Neuronal stem cell (in vitro differentiated cells): ENCODE measurements around the gene MROH2B.

Experiments used
- DNase-seq: peaks from one replicate; pipeline ENCODE4 v3.0.0-alpha.2; 2013; ENCODE audit warnings: low spot score
- H2AFZ ChIP-seq: one replicate; pipeline ENCODE4 v1.6.1; 2013; ENCODE audit warnings: mild to moderate bottlenecking, low read length, inconsistent platforms
- H2AK5ac ChIP-seq: 2 replicates; pipeline ENCODE4 v1.6.1; 2013; ENCODE audit warnings: low read depth, mild to moderate bottlenecking, inconsistent platforms, low read length, moderate library complexity, mixed read lengths
- H2BK120ac ChIP-seq: 2 replicates; pipeline ENCODE4 v1.6.1; 2013; ENCODE audit warnings: low read depth, mild to moderate bottlenecking, inconsistent platforms, low read length, moderate library complexity, mixed read lengths
- H2BK12ac ChIP-seq: one replicate; pipeline ENCODE4 v1.6.1; 2013; ENCODE audit warnings: low read length, inconsistent platforms
- H2BK15ac ChIP-seq: 2 replicates; pipeline ENCODE4 v1.6.1; 2013; ENCODE audit warnings: mild to moderate bottlenecking, low read length, inconsistent platforms, mixed read lengths
- H2BK5ac ChIP-seq: one replicate; pipeline ENCODE4 v1.6.1; 2013; ENCODE audit warnings: inconsistent platforms, mild to moderate bottlenecking, low read length, moderate library complexity
- H3K14ac ChIP-seq: one replicate; pipeline ENCODE4 v1.6.1; 2013; ENCODE audit warnings: low read length, inconsistent platforms
- H3K18ac ChIP-seq: 2 replicates; pipeline ENCODE4 v1.6.1; 2013; ENCODE audit warnings: low read length, inconsistent platforms
- H3K23ac ChIP-seq: 2 replicates; pipeline ENCODE4 v1.6.1; 2013; ENCODE audit warnings: low read depth, mild to moderate bottlenecking, mixed read lengths, low read length, inconsistent platforms; ENCODE audit not compliant: poor library complexity
- H3K27ac ChIP-seq: replicated peaks from 3 replicates; pipeline ENCODE4 v1.5.1; 2013; ENCODE audit warnings: low read length, inconsistent platforms
- H3K27me3 ChIP-seq, 3 experiments: 2 replicates each; pipeline ENCODE4 v1.6.1; 2013; ENCODE audit warnings: low read length in 3 of 3, mild to moderate bottlenecking in 2 of 3, inconsistent platforms in 1 of 3, low read depth in 1 of 3, mixed read lengths in 1 of 3, moderate library complexity in 1 of 3; ENCODE audit not compliant: control insufficient read depth in 3 of 3, insufficient read depth in 3 of 3
- H3K36me3 ChIP-seq, 2 donors: replicated peaks in 1 of 2; 2 replicates each; pipeline ENCODE4 v1.6.1; 2013; ENCODE audit warnings: low read length in 2 of 2; ENCODE audit not compliant: control insufficient read depth in 2 of 2, insufficient read depth in 2 of 2
- H3K4ac ChIP-seq: 2 replicates; pipeline ENCODE4 v1.6.1; 2013; ENCODE audit warnings: inconsistent platforms, mild to moderate bottlenecking, low read length, moderate library complexity
- H3K4me1 ChIP-seq, 2 donors: 1 replicate in 1 of 2; 2 replicates in 1 of 2; pipeline ENCODE4 v1.6.1; 2013; ENCODE audit warnings: low read length in 2 of 2, low read depth in 1 of 2; ENCODE audit not compliant: control insufficient read depth in 2 of 2, insufficient read depth in 1 of 2
- H3K4me2 ChIP-seq: one replicate; pipeline ENCODE4 v1.6.1; 2013; ENCODE audit warnings: mild to moderate bottlenecking, low read length, inconsistent platforms; ENCODE audit not compliant: insufficient read depth, poor library complexity, severe bottlenecking
- H3K4me3 ChIP-seq, 2 donors: 2 replicates each; pipeline ENCODE4 v1.5.1; 2013; ENCODE audit warnings: low read length in 2 of 2, mild to moderate bottlenecking in 2 of 2, inconsistent platforms in 1 of 2, moderate library complexity in 1 of 2
- H3K79me1 ChIP-seq: one replicate; pipeline ENCODE4 v1.6.1; 2013; ENCODE audit warnings: low read depth, mild to moderate bottlenecking, inconsistent platforms, low read length, moderate library complexity
- H3K9ac ChIP-seq: one replicate; pipeline ENCODE4 v1.6.1; 2013; ENCODE audit warnings: mild to moderate bottlenecking, low read depth, low read length, inconsistent platforms; ENCODE audit not compliant: poor library complexity
- H3K9me3 ChIP-seq, 2 donors: replicated peaks in 1 of 2; 2 replicates each; pipeline versions ENCODE3 to v1.6.1; 2013; ENCODE audit warnings: low read length in 2 of 2, mild to moderate bottlenecking in 2 of 2, inconsistent platforms in 1 of 2, low read depth in 1 of 2, mixed read lengths in 1 of 2, moderate library complexity in 1 of 2; ENCODE audit not compliant: control insufficient read depth in 2 of 2, insufficient read depth in 1 of 2
- H4K8ac ChIP-seq: one replicate; pipeline ENCODE4 v1.6.1; 2013; ENCODE audit warnings: low read depth, mild to moderate bottlenecking, inconsistent platforms, low read length, moderate library complexity
- H4K91ac ChIP-seq: one replicate; pipeline ENCODE4 v1.6.1; 2013; ENCODE audit warnings: low read length, low read depth, mild to moderate bottlenecking, inconsistent platforms; ENCODE audit not compliant: poor library complexity
- WGBS, 2 donors: extraction: QIAGEN DNeasy Blood & Tissue Kit; methylation state at CpG; one replicate each; pipeline ENCODE4 v1.1.7; 2013; ENCODE audit warnings: missing lambda C conversion rate in 2 of 2, mixed read lengths in 1 of 2; ENCODE audit not compliant: insufficient read length in 2 of 2, insufficient replicate concordance in 1 of 2; ENCODE audit errors: extremely low coverage in 2 of 2; 5-methylcytosine and 5-hydroxymethylcytosine counted together

Gene MROH2B

GRCh38 chr5:40984884-40985283 is 86.3 kb downstream of the MROH2B start:
- no peak overlapping the region for H2BK5ac ChIP-seq
- H3K14ac ChIP-seq = no peak overlapping the region
- H3K27ac ChIP-seq = no peak overlapping the region
- no peak for DNase-seq
- no peak overlapping the region for H2BK15ac ChIP-seq
- no peak overlapping the region for H2AFZ ChIP-seq
- no peak overlapping the region for H3K4me2 ChIP-seq
- no peaks in the 10 kb centered on the region for H3K9me3 ChIP-seq
- H3K27me3 ChIP-seq = no peaks in the 10 kb centered on the region
- no peak overlapping the region for H3K18ac ChIP-seq
- H3K36me3 ChIP-seq = no peaks in the 10 kb centered on the region
- no peak overlapping the region for H3K23ac ChIP-seq
- H4K8ac ChIP-seq = no peak overlapping the region
- H3K9ac ChIP-seq = no peak overlapping the region
- H3K4me1 ChIP-seq = no peaks in the 10 kb centered on the region
- WGBS, 2 donors = no CpG with 5 or more reads among the region's 3 CpGs
- no peaks in the 10 kb centered on the region for H3K79me1 ChIP-seq
- H3K4me3 ChIP-seq = no peak overlapping the region
- H2AK5ac ChIP-seq = no peak overlapping the region
- H2BK120ac ChIP-seq = no peak overlapping the region
- H4K91ac ChIP-seq = no peak overlapping the region
- no peak overlapping the region for H2BK12ac ChIP-seq
- H3K4ac ChIP-seq = no peak overlapping the region

GRCh38 chr5:40983781-40984180 is 87.4 kb downstream of the MROH2B start:
- Histone ChIP-seq H3K9me3 (no peaks in the 10 kb centered on the region), H3K27me3 (no peaks in the 10 kb centered on the region), H2BK12ac (no peak overlapping the region), H3K27ac (no peak overlapping the region), H3K18ac (no peak overlapping the region), H3K36me3 (no peaks in the 10 kb centered on the region), H3K14ac (no peak overlapping the region), H2AK5ac (no peak overlapping the region), H2BK15ac (no peak overlapping the region), H2AFZ (no peak overlapping the region), H4K91ac (no peak overlapping the region), H3K4me1 (no peaks in the 10 kb centered on the region), H3K9ac (no peak overlapping the region), H2BK120ac (no peak overlapping the region), H3K4me3 (no peak overlapping the region), H3K79me1 (no peaks in the 10 kb centered on the region), H2BK5ac (no peak overlapping the region), H4K8ac (no peak overlapping the region), H3K4ac (no peak overlapping the region), H3K4me2 (no peak overlapping the region), H3K23ac (no peak overlapping the region)
- no CpG with 5 or more reads among the region's 3 CpGs for WGBS, 2 donors
- no peak for DNase-seq

GRCh38 chr5:40981420-40981819 is 89.7 kb downstream of the MROH2B start:
- Histone ChIP-seq H3K4me1 (no peaks in the 10 kb centered on the region), H2BK5ac (no peak overlapping the region), H2AFZ (no peak overlapping the region), H3K4me2 (no peak overlapping the region), H2BK15ac (no peak overlapping the region), H3K4me3 (no peak overlapping the region), H2AK5ac (no peak overlapping the region), H3K27me3 (no peaks in the 10 kb centered on the region), H2BK120ac (no peak overlapping the region), H3K4ac (no peak overlapping the region), H3K79me1 (no peaks in the 10 kb centered on the region), H3K9me3 (no peaks in the 10 kb centered on the region), H3K9ac (no peak overlapping the region), H3K27ac (no peak overlapping the region), H4K8ac (no peak overlapping the region), H3K14ac (no peak overlapping the region), H2BK12ac (no peak overlapping the region), H3K36me3 (no peaks in the 10 kb centered on the region), H3K18ac (no peak overlapping the region), H3K23ac (no peak overlapping the region), H4K91ac (no peak overlapping the region)
- no CpG with 5 or more reads among the region's 9 CpGs for WGBS, 2 donors
- DNase-seq = no peak

- Histone ChIP-seq H2BK15ac (no peak overlapping the region), H2AK5ac (no peak overlapping the region), H3K18ac (no peak overlapping the region), H3K4me1 (no peaks in the 10 kb centered on the region), H3K79me1 (no peaks in the 10 kb centered on the region), H3K27me3 (no peaks in the 10 kb centered on the region), H2BK120ac (no peak overlapping the region), H4K8ac (no peak overlapping the region), H3K36me3 (no peaks in the 10 kb centered on the region), H3K4me2 (no peak overlapping the region), H3K4me3 (no peak overlapping the region), H2AFZ (no peak overlapping the region), H3K14ac (no peak overlapping the region), H2BK12ac (no peak overlapping the region), H2BK5ac (no peak overlapping the region), H4K91ac (no peak overlapping the region), H3K23ac (no peak overlapping the region), H3K9me3 (no peaks in the 10 kb centered on the region), H3K27ac (no peak overlapping the region), H3K4ac (no peak overlapping the region), H3K9ac (no peak overlapping the region)
- no peak for DNase-seq
- WGBS, 2 donors = no CpG with 5 or more reads among the region's 3 CpGs
Measured at GRCh38 chr5:40976836-40977235, 94.3 kb downstream of the MROH2B start.
